ENCODE results near the gene NFKBIE.

DNA sequence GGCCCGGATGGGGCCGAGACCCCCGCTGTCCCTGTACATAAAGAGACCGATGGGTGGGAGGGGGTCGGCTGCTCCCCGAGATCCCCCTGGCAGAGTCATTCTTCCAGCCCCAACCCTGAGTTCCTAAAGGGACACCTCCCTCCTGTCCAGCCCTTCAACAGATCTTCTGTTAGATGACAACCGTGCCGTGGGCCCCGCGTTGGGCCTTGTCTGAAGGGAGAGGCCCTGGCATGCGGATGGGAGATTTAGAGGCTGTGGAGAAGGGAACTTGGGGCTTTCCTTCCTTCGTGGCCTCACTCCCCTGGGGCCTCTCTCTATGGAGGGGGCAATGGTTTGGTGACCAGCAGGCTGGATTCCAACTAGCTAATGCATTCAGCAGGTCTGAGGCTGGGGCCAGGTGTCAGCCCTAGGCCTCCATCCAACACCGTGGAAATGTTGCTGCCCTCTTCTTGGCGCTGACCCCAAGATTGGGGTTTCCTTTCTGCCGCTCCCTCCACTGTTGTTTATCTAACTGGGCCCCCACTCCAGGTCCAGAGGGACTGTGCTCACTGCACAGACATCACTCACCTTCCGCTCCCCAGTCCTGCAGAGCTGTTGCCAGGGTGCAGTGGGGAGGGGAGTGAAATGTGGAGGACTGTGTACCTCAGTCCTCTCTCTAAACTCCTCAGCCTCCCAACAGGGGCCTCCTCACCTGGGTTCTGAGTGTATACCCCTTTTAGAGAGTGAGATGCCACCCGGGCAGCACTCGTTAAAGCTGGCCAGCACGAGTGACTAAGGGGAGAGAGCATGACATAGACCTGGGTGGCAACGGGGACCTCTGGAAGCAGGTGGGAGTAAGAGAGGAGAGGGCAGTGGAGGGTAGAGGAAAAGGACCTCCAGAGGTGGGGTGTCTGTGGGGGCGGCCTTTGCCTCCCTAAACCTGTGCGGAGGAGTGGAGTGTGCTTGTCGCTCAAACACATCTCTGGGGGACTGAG is 11.6 kb upstream of the NFKBIE start:
- no peak for TF ChIP-seq CTCF (IDR thresholded peaks at IDR 0.05; ENCODE audit: insufficient read depth, low read length)
- TF ChIP-seq POLR2AphosphoS5 (IDR thresholded peaks at IDR 0.05; ENCODE audit: low read depth), result no peak
- no peak for TF ChIP-seq GABPA (IDR thresholded peaks at IDR 0.05; ENCODE audit: low read depth)

Data from HL-60 (cell line).